Middle frontal gyrus (tissue), 1 donor: ENCODE data around the gene TRIM73.
"Not testable (repeated sequence)": the region's sequence is repeated elsewhere in the genome, so short reads cannot be mapped to it uniquely, and the experiment has no call there.

Source experiments
- DNase-seq: peaks from one replicate; pipeline ENCODE4 v3.0.0-alpha.2; 2015; ENCODE audit warnings: low spot score; ENCODE audit errors: extremely low spot score

Gene TRIM73

DNA sequence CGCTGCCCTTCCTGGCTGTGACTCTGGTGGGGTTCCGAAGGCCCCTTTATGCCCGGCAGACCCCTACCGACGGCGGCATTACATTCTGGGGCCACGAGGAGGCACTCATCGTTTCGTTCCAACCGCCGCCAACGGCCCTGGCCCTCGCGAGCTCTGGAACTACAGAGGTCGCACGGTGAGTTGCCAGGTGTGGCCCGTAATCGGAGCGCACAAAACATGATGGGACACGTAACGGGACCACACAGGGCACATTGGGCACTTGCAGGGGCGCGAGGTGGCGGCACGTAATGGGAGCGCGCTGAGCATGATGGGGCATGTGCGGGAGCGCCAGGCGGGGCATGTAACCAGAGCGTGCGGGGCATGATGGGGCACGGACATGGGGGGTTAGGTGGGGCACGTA is at the start of gene TRIM73:
Gene TRIM73 (plus strand): TSS at position 301 of the 400 bp plus-strand sequence. CDS start 3,305 bp downstream, outside the sequence.
- not testable (repeated sequence) for DNase-seq

DNA sequence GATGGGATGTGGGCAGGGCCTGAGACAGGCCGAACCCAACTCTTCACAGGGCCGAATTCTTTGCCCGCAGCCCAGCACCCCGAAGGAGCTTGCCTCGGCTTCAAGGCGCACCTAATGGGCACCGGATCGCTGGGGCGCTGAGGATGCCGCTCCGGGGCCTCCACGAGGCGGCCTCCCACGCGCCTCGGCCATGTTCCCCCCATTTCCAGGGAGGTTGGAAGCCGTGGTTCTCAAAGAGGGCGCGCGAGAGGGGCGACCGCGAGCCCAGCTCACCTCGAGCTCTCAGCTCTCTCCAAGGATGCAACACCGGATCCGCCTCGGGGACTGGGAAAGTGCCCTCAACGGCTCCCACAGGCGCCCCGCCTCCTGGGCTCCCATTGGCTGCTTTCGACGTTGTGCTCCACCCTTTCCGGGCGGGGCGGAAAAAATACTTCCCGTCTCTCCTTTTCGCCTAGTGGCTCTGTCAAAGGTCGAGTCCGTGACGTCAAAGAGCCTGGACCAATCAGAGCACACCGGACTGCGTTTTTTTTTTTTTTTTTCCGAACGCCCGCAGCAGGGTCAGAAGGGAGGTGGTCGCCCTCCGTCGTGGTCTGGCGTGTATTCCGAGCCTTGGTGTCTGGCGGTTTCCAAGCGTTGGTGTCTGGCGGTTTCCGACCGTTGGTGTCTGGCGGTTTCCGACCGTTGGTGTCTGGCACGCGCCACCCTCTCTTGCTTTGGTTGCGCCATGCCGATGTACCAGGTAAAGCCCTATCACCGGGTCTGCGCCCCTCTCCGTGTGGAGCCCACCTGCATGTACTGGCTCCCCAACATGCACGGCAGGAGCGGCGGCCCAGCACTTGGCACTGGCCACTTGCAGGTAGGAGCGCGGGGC is 36.5 kb upstream of the TRIM73 start:
- DNase-seq = not testable (repeated sequence)

GRCh38 chr7:75359542-75359848 is 35.9 kb upstream of the TRIM73 start:
- DNase-seq = not testable (repeated sequence)

GRCh38 chr7:75364079-75364478 is 31.4 kb upstream of the TRIM73 start:
- DNase-seq = not testable (repeated sequence)

DNA sequence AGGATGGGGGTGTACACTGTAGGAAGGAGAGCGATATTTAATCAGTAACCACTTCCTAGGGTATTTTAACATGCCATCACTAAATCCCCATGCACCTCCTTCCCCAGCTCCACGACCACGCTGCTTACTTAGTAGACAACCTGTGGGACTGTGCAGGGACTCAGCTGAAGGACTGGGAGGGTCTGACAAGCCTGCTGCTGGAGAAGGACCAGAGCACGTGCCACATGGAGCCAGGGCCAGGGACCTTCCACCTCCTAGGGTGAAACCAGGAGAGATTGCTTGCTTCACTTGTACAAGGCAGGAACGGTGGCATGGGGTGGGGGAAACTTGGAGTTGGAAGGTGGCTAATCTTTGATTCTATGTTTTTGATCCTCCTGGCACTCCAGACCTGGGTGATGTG is 28.8 kb upstream of the TRIM73 start:
- DNase-seq = not testable (repeated sequence)

DNA sequence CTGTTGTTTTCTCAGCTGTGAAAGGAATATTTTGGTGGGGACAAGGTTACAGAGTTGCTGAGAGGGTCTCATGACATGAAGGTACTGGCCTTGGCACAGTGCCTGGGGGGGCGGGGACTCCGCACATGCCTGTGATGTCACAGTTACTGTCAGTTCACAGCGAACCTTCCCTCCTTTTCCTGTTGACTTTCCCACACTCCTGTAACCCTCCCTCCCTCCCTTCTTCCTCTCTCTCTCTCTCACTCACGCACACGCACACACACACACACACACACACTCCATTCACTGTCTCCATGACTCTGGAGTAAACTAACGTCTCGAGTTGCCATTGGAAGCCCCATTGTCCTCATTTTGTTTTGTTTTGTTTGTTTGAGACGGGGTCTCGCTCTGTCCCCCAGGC is 28.1 kb upstream of the TRIM73 start:
- DNase-seq = not testable (repeated sequence)

DNA sequence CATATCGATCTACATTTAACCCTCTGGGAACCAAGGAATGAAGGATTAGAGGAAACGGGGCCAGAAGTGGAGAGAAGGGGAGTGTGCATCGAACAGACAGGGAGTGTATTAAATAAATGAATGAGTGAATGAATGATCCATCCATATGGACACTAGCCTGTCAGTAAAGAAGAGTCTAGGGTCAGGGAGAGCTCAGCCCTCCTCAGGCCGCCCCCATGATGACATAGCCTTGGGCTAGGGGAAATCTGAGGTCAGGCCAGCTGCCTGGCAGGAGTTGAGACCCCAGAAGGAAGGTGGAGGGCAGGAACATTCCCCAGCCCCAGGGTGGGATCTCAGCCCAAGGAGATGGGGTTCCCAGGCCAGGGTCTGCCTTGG is 21.3 kb upstream of the TRIM73 start:
- not testable (repeated sequence) for DNase-seq

- not testable (repeated sequence) for DNase-seq
These were observed 20.7 kb upstream of the TRIM73 start for GRCh38 chr7:75374519-75375317.

DNA sequence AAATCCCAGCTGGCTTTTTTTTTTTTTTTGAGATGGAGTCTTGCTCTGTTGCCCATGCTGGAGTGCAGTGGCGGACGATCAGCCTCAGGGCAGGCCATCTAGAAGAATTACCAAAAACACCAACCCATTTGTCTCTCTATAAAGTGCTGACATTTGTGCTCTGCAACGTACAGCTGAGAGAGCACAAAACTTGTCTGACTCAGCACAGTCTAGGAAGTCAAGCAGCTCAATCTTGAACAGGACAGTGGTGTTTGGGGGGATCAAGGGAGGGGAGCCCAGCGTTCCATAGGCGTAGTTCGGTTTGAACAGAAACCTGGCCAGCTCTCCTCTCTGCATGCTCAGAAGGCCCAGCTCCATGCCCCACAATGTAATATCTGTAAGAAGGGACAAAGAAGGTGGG is 2.2 kb upstream of the TRIM73 start:
- not testable (repeated sequence) for DNase-seq

- DNase-seq = not testable (repeated sequence)
These were observed 2.4 kb downstream of the TRIM73 start for GRCh38 chr7:75397865-75398264.

DNA sequence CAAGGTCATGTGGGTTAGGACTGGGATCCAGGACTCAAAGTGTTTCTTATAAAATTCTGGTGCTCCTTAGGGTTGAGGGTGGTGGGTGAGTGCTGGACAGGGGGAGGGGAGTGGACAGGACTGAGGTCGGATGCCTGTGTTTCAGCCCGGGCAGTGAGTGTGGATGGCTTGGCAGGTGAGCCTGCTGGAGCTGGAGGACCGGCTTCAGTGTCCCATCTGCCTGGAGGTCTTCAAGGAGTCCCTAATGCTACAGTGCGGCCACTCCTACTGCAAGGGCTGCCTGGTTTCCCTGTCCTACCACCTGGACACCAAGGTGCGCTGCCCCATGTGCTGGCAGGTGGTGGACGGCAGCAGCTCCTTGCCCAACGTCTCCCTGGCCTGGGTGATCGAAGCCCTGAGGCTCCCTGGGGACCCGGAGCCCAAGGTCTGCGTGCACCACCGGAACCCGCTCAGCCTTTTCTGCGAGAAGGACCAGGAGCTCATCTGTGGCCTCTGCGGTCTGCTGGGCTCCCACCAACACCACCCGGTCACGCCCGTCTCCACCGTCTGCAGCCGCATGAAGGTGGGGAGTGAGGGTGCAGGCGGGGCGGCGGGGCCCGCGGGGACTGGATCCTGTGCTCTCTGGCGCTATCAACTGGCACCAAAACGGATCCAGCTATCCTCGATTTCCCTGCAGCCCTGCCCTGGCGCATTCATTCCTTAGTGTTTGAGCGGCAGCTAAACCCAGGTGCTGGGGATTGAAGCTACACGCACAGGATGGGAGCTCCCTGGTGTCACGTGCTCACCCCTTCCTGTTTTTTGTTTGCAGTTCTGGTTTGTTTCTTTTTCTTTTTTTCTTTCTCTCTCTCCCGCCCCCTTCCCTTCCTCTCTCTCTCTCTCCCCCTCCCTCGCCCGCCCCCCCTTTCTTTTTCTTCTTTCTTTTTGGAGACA is 3.6 kb downstream of the TRIM73 start:
- DNase-seq = not testable (repeated sequence)

DNA sequence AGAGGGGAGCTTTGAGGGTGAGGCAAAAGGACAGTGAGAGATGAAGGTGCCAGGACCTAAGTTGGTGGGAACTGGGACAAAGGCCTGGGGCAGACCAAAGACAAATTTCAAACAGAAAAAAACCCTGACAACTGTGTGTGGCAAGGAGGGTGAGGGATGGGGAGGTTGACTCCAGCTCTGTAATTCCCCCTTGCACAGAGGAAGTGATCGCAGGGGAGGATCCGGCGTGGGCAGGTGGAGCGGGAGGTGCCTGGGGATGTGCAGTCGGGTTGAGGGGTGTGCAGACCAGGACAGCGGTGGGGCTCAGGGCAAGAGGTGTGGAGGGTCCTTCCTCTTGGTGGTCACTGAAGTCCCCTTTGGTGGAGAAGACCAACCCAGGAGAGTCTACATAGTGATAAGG is 5.1 kb downstream of the TRIM73 start:
- not testable (repeated sequence) for DNase-seq

GRCh38 chr7:75403455-75404443 is 8.3 kb downstream of the TRIM73 start:
- DNase-seq = not testable (repeated sequence)

DNA sequence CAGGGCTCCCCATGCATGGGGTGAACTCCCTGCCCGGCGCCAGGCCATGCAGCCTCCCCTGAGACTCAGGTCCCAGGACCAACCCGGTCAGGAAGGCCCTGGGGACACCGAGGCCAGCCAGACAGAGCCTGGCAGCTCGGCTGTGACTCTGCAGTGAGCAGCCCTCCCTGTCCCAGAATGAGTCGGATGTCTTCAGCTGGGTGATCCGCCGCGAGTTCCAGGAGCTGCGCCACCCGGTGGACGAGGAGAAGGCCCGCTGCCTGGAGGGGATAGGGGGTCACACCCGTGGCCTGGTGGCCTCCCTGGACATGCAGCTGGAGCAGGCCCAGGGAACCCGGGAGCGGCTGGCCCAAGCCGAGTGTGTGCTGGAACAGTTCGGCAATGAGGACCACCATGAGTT is 9.2 kb downstream of the TRIM73 start:
- not testable (repeated sequence) for DNase-seq

- not testable (repeated sequence) for DNase-seq
These were observed 14.7 kb downstream of the TRIM73 start for GRCh38 chr7:75409880-75410822.

DNA sequence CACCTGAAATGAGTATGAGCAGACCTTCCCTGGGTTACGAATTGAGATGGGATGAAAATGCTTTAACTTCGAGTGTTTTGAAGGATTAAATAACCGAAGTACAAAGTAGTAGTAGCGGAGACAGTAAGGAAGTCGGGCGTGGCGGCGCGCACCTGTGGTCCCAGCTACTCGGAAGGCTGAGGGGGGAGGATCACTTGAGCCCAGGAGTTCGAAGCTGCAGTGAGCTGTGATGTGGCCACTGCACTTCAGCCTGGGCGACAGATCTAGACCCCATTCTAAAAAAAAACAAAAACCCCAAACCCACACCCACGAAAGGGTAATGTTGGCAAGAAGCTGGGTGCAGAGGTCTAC is 15.4 kb downstream of the TRIM73 start:
- DNase-seq = not testable (repeated sequence)

- not testable (repeated sequence) for DNase-seq
These were observed 18.8 kb downstream of the TRIM73 start for GRCh38 chr7:75414204-75414603.

- DNase-seq = not testable (repeated sequence)
These were observed 19.4 kb downstream of the TRIM73 start for GRCh38 chr7:75414708-75415427.
